Tibial nerve (tissue), 4 donors: Measurements from ENCODE around the gene XIST. TPM values are rescaled to one million over a fixed set of nuclear protein-coding genes. Genes with fewer than 3 reads are reported as not detected.
"Not testable (repeated sequence)": the region's sequence is repeated elsewhere in the genome, so short reads cannot be mapped to it uniquely, and the experiment has no call there.

Experiments used
- DNase-seq, 2 donors: peaks; one replicate each; pipeline ENCODE4 v3.0.0-alpha.2; 2019; ENCODE audit warnings: low spot score in 2 of 2
- H3K27ac ChIP-seq, 4 donors: fragments of 200-600 bp; sonication (generic) in 3 of 4; one replicate each; pipeline ENCODE4 v1.5.1; 2017 to 2019; ENCODE audit warnings: mild to moderate bottlenecking in 1 of 4
- H3K27me3 ChIP-seq, 2 donors: fragments of 200-600 bp; sonication (generic) in 1 of 2; one replicate each; pipeline versions ENCODE4 v1.5.1 to v1.6.0; 2017 to 2019
- H3K36me3 ChIP-seq, 3 donors: fragments of 200-600 bp; sonication (generic); one replicate each; pipeline ENCODE4 v1.5.1; 2018 to 2019
- H3K4me1 ChIP-seq, 4 donors: fragments of 200-600 bp; sonication (generic) in 3 of 4; one replicate each; pipeline ENCODE4 v1.5.1; 2017 to 2019
- H3K4me3 ChIP-seq, 4 donors: fragments of 200-600 bp; sonication (generic) in 3 of 4; one replicate each; pipeline ENCODE4 v1.5.1; 2017 to 2019; ENCODE audit warnings: mild to moderate bottlenecking in 1 of 4, moderate library complexity in 1 of 4
- H3K9me3 ChIP-seq, 4 donors: fragments of 200-600 bp; sonication (generic) in 3 of 4; one replicate each; pipeline ENCODE4 v1.5.1; 2017 to 2019
- CTCF ChIP-seq, 5 experiments: fragments of 200-600 bp in 3 of 5; fragments of 450-650 bp in 2 of 5; sonication (generic) in 3 of 5; IDR thresholded peaks; one replicate each; pipeline ENCODE4 v1.5.1; 2016 to 2019; ENCODE audit warnings: antibody characterized with exemption in 5 of 5, mild to moderate bottlenecking in 3 of 5, moderate library complexity in 2 of 5
- EP300 ChIP-seq, 2 donors: sonication (generic); formaldehyde crosslinking; IDR thresholded peaks; one replicate each; pipeline ENCODE4 v1.6.1; 2017; ENCODE audit warnings: antibody characterized with exemption in 2 of 2, mild to moderate bottlenecking in 1 of 2
- POLR2A ChIP-seq, 2 donors: fragments of 450-650 bp; IDR thresholded peaks; one replicate each; pipeline ENCODE4 v1.6.1; 2017; ENCODE audit warnings: antibody characterized with exemption in 2 of 2, mild to moderate bottlenecking in 2 of 2, moderate library complexity in 2 of 2
- WGBS, 2 donors: methylation state at CpG; one replicate each; pipeline ENCODE4 v1.1.5; 2018; 5-methylcytosine and 5-hydroxymethylcytosine counted together
- total RNA-seq, 4 donors: library from RNA; depleted of rRNA; stranded (reverse); fragments of >200 nt; gene quantifications; one replicate each; pipeline ENCODE4 v1.1.0, GENCODE V29; 2016

Gene XIST
- 100 to 1,000 TPM in 2 of 4 donors, 10 to 100 TPM in 1, 1 to 10 TPM in 1; 5.5 to 502 (median 219) TPM for total RNA-seq

GRCh38 chrX:73852467-73852866, at the start of gene XIST:
Gene XIST, minus strand, starts transcription at chrX:73852714.
- Histone ChIP-seq H3K4me1 (no peaks in the 10 kb centered on the region), H3K4me3 (peak within 1 kb of the TSS in 2 of 4 donors; percentile 52 to 70), H3K27me3 (no peaks in the 10 kb centered on the region), H3K27ac (peak within 1 kb of the TSS in 2 of 4 donors; percentile 80 to 92), H3K9me3 (no peaks in the 10 kb centered on the region), H3K36me3 (no peaks in the 10 kb centered on the region)
- peak; percentile 46 to 48 for TF ChIP-seq POLR2A (IDR thresholded peaks at IDR 0.05)
- TF ChIP-seq EP300 (IDR thresholded peaks at IDR 0.05) = no peak
- WGBS, 2 donors = 46 to 93% methylated on average over 8 of the region's 8 CpGs
- no peak for DNase-seq

- H3K36me3 ChIP-seq, DNase-seq, H3K9me3 ChIP-seq, H3K27ac ChIP-seq, H3K4me3 ChIP-seq, H3K4me1 ChIP-seq, H3K27me3 ChIP-seq: not testable (repeated sequence)
- 91 to 92% methylated on average over 3 of the region's 3 CpGs for WGBS, 2 donors
Measured at GRCh38 chrX:73898315-73898714, 45.8 kb upstream of the XIST start.

DNA sequence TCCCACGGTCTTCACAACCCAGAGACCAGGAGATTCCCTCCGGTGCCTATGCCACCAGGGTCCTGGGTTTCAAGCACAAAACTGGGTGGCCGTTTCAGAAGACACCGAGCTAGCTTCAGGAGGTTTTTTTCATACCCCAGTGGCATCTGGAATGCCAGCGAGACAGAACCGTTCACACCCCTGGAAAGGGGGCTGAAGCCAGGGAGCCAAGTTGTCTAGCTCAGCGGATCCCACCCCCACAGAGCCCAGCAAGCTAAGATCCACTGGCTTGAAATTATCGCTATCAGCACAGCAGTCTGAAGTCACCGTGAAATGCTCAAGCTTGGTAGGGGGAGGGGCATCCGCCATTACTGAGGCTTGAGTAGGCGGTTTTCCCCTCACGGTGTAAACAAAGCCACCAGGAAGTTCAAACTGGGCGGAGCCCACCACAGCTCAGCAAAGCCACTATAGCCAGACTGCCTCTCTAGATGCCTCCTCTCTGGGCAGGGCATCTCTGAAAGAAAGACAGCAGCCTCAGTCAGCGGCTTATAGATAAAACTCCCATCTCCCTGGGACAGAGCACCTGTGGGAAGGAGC, 40.1 kb upstream of the XIST start:
- H3K27me3 ChIP-seq, H3K4me1 ChIP-seq, H3K27ac ChIP-seq, H3K9me3 ChIP-seq, DNase-seq, H3K4me3 ChIP-seq, H3K36me3 ChIP-seq: not testable (repeated sequence)
- WGBS, 2 donors = 48 to 100% methylated on average over 1 to 14 of the region's 14 CpGs

- DNase-seq = not testable (repeated sequence)
- WGBS, 2 donors = 93% methylated on average over 5 to 20 of the region's 24 CpGs
Measured at GRCh38 chrX:73882260-73882659, 29.7 kb upstream of the XIST start.

DNA sequence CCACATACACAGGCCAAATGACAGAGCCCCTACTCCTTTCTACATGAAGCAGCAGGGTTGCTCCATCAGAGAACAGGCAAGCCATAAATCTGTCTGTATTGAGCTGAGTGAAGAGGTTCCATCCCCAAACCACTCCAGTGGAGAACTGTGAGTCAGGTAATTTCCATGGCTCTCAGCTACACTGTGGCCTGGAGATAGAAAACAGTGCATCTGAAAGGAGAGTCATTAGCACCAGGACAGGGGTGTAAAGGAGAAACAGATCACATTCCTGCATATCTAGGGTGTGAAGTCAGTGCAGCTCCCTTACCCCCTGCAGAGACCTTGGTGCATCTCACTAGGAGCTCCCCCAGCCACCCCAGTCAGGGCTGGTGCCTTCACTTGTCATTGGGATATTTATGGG, 25.2 kb upstream of the XIST start:
- no peak for DNase-seq
- no peaks in the 10 kb centered on the region for H3K4me1 ChIP-seq
- TF ChIP-seq CTCF (IDR thresholded peaks at IDR 0.05) (no peak), EP300 (IDR thresholded peaks at IDR 0.05) (no peak), POLR2A (IDR thresholded peaks at IDR 0.05) (no peak)
- no peak overlapping the region for H3K27ac ChIP-seq
- no peak overlapping the region for H3K4me3 ChIP-seq
- no peaks in the 10 kb centered on the region for H3K27me3 ChIP-seq
- H3K36me3 ChIP-seq = no peaks in the 10 kb centered on the region
- H3K9me3 ChIP-seq = peaks cover 0 to 18% (median 7%) of the 10 kb centered on the region in 4 donors

More at GRCh38 chrX:73882260-73882659, 29.7 kb upstream of the XIST start:
- not testable (repeated sequence) for H3K27me3 ChIP-seq, H3K36me3 ChIP-seq, H3K4me1 ChIP-seq, H3K27ac ChIP-seq, H3K4me3 ChIP-seq
- H3K9me3 ChIP-seq = peaks cover 0 to 18% (median 7%) of the 10 kb centered on the region in 4 donors

- no peaks in the 10 kb centered on the region for H3K4me1 ChIP-seq
- H3K4me3 ChIP-seq = no peak overlapping the region
- 90 to 93% methylated on average over 2 of the region's 2 CpGs for WGBS, 2 donors
- H3K36me3 ChIP-seq = no peaks in the 10 kb centered on the region
- peaks cover 0 to 18% (median 7%) of the 10 kb centered on the region in 4 donors for H3K9me3 ChIP-seq
- no peak for DNase-seq
- no peak for TF ChIP-seq POLR2A (IDR thresholded peaks at IDR 0.05)
- no peak for TF ChIP-seq CTCF (IDR thresholded peaks at IDR 0.05)
- TF ChIP-seq EP300 (IDR thresholded peaks at IDR 0.05) = no peak
- no peak overlapping the region for H3K27ac ChIP-seq
- no peaks in the 10 kb centered on the region for H3K27me3 ChIP-seq
Measured at GRCh38 chrX:73876911-73877310, 24.4 kb upstream of the XIST start.

DNA sequence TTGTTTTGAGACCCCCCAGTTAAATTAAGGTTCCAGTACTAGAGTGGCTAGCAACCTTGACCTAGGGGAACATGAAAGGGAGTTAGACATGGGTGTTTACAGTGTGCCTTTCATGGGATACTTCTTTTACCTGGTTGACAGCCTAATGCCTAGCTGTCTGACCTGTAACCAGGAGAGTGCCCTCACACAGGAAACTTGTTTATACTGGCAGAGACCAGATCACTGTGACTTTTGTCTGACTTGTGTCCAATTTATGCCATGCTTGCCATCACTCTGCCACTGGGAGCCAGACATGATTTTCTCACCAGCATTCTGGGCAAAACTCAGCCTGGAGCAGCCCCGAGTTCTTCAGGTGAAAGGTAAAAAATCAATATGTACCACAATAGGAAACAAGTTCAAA, 16.4 kb upstream of the XIST start:
- WGBS, 2 donors = 100% methylated on average over 1 of the region's 1 CpG

More for the DNA sequence above, 16.4 kb upstream of the XIST start:
- TF ChIP-seq POLR2A (IDR thresholded peaks at IDR 0.05) (no peak), EP300 (IDR thresholded peaks at IDR 0.05) (no peak), CTCF (IDR thresholded peaks at IDR 0.05) (no peak)
- H3K4me3 ChIP-seq = no peak overlapping the region
- H3K27ac ChIP-seq = no peak overlapping the region
- no peaks in the 10 kb centered on the region for H3K36me3 ChIP-seq
- H3K4me1 ChIP-seq = no peaks in the 10 kb centered on the region
- H3K27me3 ChIP-seq = no peaks in the 10 kb centered on the region
- DNase-seq = no peak
- no peaks in the 10 kb centered on the region for H3K9me3 ChIP-seq
